T-cell (primary cell): ENCODE results near the gene NAPG. TPM values are rescaled to one million over a fixed set of nuclear protein-coding genes. Genes with fewer than 3 reads are reported as not detected.
"Not testable (repeated sequence)": the region's sequence is repeated elsewhere in the genome, so short reads cannot be mapped to it uniquely, and the experiment has no call there.

Experiments used
- ATAC-seq, 4 experiments: fragments of 200-7000 bp in 3 of 4; fragments of 150-1000 bp in 1 of 4; cut with Tn5 transposase; replicated peaks in 1 of 4; 1 replicate in 3 of 4; 2 replicates in 1 of 4; pipeline ENCODE4 v1.10.0; 2021; ENCODE audit warnings: moderate library complexity in 3 of 4, mild to moderate bottlenecking in 2 of 4, moderate number of reproducible peaks in 1 of 4
- CTCF ChIA-PET, 2 donors: fragments of 300-600 bp; sonication (Branson Sonifier 250); formaldehyde crosslinking; loops; one replicate each; lab custom pipeline; 2022; ENCODE audit warnings: antibody characterized with exemption in 2 of 2; lab: Charles Lee
- POLR2A ChIA-PET, 2 donors: fragments of 300-600 bp; sonication (Branson Sonifier 250); formaldehyde crosslinking; loops; one replicate each; lab custom pipeline; 2022; ENCODE audit warnings: antibody characterized with exemption in 2 of 2; lab: Charles Lee
- DNase-seq, 35 experiments: peaks; one replicate each; pipeline versions ENCODE4 v3.0.0 to v3.0.0-alpha.2; 2013 to 2023
- H3K27ac ChIP-seq: one replicate; pipeline ENCODE4 v1.5.1; 2013; ENCODE audit warnings: low read length
- H3K27me3 ChIP-seq, 2 experiments: replicated peaks in 1 of 2; 1 replicate in 1 of 2; 2 replicates in 1 of 2; pipeline versions ENCODE4 v1.6.1 to v1.7.0; 2013; ENCODE audit warnings: low read length in 1 of 2, mixed read lengths in 1 of 2; ENCODE audit not compliant: control insufficient read depth in 2 of 2, insufficient read depth in 2 of 2; ENCODE audit errors: extremely low read depth in 1 of 2
- H3K36me3 ChIP-seq, 2 donors: 1 replicate in 1 of 2; 2 replicates in 1 of 2; pipeline versions ENCODE4 v1.6.1 to v1.7.0; 2013; ENCODE audit warnings: low read length in 1 of 2; ENCODE audit not compliant: control insufficient read depth in 2 of 2, insufficient read depth in 1 of 2; ENCODE audit errors: extremely low read depth in 1 of 2
- H3K4me1 ChIP-seq, 2 experiments: 1 replicate in 1 of 2; 2 replicates in 1 of 2; pipeline versions ENCODE4 v1.6.1 to v1.7.0; 2013; ENCODE audit warnings: low read length in 2 of 2, mixed read lengths in 1 of 2; ENCODE audit not compliant: insufficient read depth in 2 of 2, control insufficient read depth in 1 of 2; ENCODE audit errors: extremely low read depth in 1 of 2
- H3K4me3 ChIP-seq, 2 donors: 1 replicate in 1 of 2; 2 replicates in 1 of 2; pipeline versions ENCODE4 v1.5.1 to v1.7.0; 2013; ENCODE audit warnings: mild to moderate bottlenecking in 2 of 2, low read length in 1 of 2, moderate library complexity in 1 of 2; ENCODE audit not compliant: control insufficient read depth in 1 of 2; ENCODE audit errors: extremely low read depth in 1 of 2
- H3K9me3 ChIP-seq: 2 replicates; pipeline ENCODE4 v1.7.0; 2013
- H3K27ac Mint-ChIP-seq, 2 donors: one replicate each; pipeline ENCODE4 v1.8.0; 2020 to 2021; ENCODE audit warnings: mild to moderate bottlenecking in 2 of 2, mixed read lengths in 2 of 2
- H3K27me3 Mint-ChIP-seq, 2 donors: one replicate each; pipeline ENCODE4 v1.8.0; 2021 to 2022; ENCODE audit warnings: mixed read lengths in 2 of 2
- H3K36me3 Mint-ChIP-seq: one replicate; pipeline ENCODE4 v1.8.0; 2021; ENCODE audit warnings: mixed read lengths
- H3K4me1 Mint-ChIP-seq, 3 donors: one replicate each; pipeline ENCODE4 v1.8.0; 2020 to 2022; ENCODE audit warnings: mixed read lengths in 3 of 3, mild to moderate bottlenecking in 1 of 3
- H3K4me3 Mint-ChIP-seq, 3 donors: one replicate each; pipeline ENCODE4 v1.8.0; 2020 to 2022; ENCODE audit warnings: mild to moderate bottlenecking in 3 of 3, mixed read lengths in 3 of 3, moderate library complexity in 3 of 3
- H3K9me3 Mint-ChIP-seq, 3 donors: one replicate each; pipeline ENCODE4 v1.8.0; 2020 to 2022; ENCODE audit warnings: mixed read lengths in 3 of 3
- WGBS: methylation state at CpG from one replicate; pipeline ENCODE4 v1.1.5; 2013; ENCODE audit warnings: missing lambda C conversion rate; ENCODE audit not compliant: insufficient coverage; 5-methylcytosine and 5-hydroxymethylcytosine counted together
- total RNA-seq, 35 experiments: library from RNA in 6 of 35; stranded (reverse) in 6 of 35; fragments of 120-200 nt in 1 of 35; gene quantifications; one replicate each; pipeline versions ENCODE4 v1.2.1 to v1.2.4 and lab custom pipeline; 2013 to 2026

The NAPG gene
- total RNA-seq, 5 donors from 2014 or later (not counting 1 experiment from before 2014, with no cell fraction given): 22.6 to 33.4 (median 28.0) TPM

GRCh38 chr18:10565835-10566234 is 40.0 kb downstream of the NAPG start:
- no peak for DNase-seq
- H3K4me3 ChIP-seq: no peak overlapping the region
- Mint-ChIP-seq H3K27me3 (no peaks in the 10 kb centered on the region), H3K9me3 (peaks cover 0 to 6% (median 0%) of the 10 kb centered on the region in 3 donors), H3K4me1 (peaks cover 0 to 1% (median 0%) of the 10 kb centered on the region in 3 donors), H3K4me3 (no peak overlapping the region), H3K27ac (no peak overlapping the region), H3K36me3 (peaks cover 4% of the 10 kb centered on the region)
- H3K27ac ChIP-seq: no peak overlapping the region
- no peak for ATAC-seq
- WGBS: no CpG with 5 or more reads among the region's 5 CpGs
- no peaks in the 10 kb centered on the region for H3K36me3 ChIP-seq
- CTCF ChIA-PET: no interaction called here
- no peaks in the 10 kb centered on the region for H3K4me1 ChIP-seq
- H3K27me3 ChIP-seq: no peaks in the 10 kb centered on the region
- H3K9me3 ChIP-seq: no peaks in the 10 kb centered on the region
- POLR2A ChIA-PET: no interaction called here

DNA sequence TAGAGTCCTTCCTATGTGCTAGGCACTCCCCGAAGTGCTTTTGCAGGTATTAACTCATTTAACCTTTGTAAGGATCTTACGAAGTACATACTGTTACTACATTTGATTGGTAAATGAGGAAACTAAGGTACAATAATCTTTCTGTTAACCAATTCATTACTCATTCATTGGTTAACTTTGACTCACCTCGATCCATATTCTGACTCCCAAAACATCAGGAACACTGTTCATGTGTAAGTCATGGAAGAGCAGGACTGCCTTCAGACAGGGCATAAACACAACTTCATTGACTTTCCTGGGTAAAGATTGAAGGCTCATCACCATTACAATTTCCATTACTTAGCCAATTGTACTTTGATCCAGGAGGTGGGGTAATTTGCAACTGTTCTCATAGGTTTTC is 40.6 kb downstream of the NAPG start:
- CTCF ChIA-PET: no interaction called here
- peaks cover 0 to 6% (median 0%) of the 10 kb centered on the region in 3 donors for H3K9me3 Mint-ChIP-seq

DNA sequence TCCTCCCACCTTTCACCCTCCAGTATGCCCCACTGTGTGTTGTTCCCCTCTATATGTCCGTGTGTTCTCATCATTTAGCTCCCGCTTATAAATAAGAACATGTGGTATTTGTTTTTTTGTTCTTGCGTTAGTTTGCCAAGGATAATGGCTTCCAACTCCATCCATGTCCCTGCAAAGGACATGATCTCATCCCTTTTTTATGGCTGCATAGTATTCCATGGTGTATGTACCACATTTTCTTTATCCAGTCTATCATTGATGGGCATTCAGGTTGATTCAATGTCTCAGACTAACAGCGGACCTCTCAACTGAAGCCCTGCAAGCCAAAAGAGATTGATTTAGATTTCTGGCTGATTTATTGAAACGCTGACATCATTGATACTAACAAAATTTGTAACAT is 44.1 kb downstream of the NAPG start:
- H3K9me3 Mint-ChIP-seq, H3K4me3 Mint-ChIP-seq, POLR2A ChIA-PET, H3K36me3 ChIP-seq, H3K27me3 ChIP-seq, H3K9me3 ChIP-seq, H3K27me3 Mint-ChIP-seq, H3K4me1 ChIP-seq, ATAC-seq, H3K4me3 ChIP-seq, H3K36me3 Mint-ChIP-seq, H3K27ac Mint-ChIP-seq, DNase-seq, H3K4me1 Mint-ChIP-seq, CTCF ChIA-PET, H3K27ac ChIP-seq: not testable (repeated sequence)
- WGBS: no CpG with 5 or more reads among the region's 5 CpGs

More for the DNA sequence above, 40.6 kb downstream of the NAPG start:
- H3K4me1 Mint-ChIP-seq: no peaks in the 10 kb centered on the region
- Histone ChIP-seq H3K9me3 (no peaks in the 10 kb centered on the region), H3K27me3 (no peaks in the 10 kb centered on the region), H3K4me3 (no peak overlapping the region), H3K36me3 (no peaks in the 10 kb centered on the region), H3K4me1 (no peaks in the 10 kb centered on the region), H3K27ac (no peak overlapping the region)
- peaks cover 4% of the 10 kb centered on the region for H3K36me3 Mint-ChIP-seq
- DNase-seq: no peak
- no peak for ATAC-seq
- WGBS: no CpG with 5 or more reads among the region's 3 CpGs
- POLR2A ChIA-PET: no interaction called here
- H3K27ac Mint-ChIP-seq: no peak overlapping the region
- no peaks in the 10 kb centered on the region for H3K27me3 Mint-ChIP-seq
- no peak overlapping the region for H3K4me3 Mint-ChIP-seq

DNA sequence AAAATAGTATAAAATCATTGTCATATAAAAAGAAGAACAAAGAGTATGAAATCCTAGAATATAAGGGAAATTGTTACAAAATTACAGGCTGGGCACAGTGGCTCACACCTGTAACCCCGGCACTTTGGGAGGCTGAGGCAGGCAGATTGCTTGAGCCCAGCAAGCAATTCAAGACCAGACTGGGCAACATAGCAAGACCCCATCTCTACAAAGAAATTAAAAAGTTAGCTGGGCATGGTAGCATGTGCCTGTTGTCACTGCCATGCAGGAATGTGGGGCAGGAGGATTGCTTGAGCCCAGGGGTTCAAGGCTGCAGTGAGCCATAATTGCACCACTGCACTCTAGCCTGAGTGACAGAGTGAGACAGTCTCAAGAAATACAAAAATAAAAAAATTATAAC is 44.8 kb downstream of the NAPG start:
- H3K4me3 Mint-ChIP-seq: no peak overlapping the region
- no peaks in the 10 kb centered on the region for H3K9me3 ChIP-seq
- no peak overlapping the region for H3K27ac Mint-ChIP-seq
- ATAC-seq: no peak
- DNase-seq: no peak
- no peaks in the 10 kb centered on the region for H3K4me1 ChIP-seq
- H3K4me1 Mint-ChIP-seq: no peaks in the 10 kb centered on the region
- H3K36me3 ChIP-seq: no peaks in the 10 kb centered on the region
- WGBS: no CpG with 5 or more reads among the region's 1 CpG
- H3K27me3 ChIP-seq: peaks cover 0 to 4% of the 10 kb centered on the region in 2 experiments
- H3K27ac ChIP-seq: no peak overlapping the region
- POLR2A ChIA-PET: no interaction called here
- H3K9me3 Mint-ChIP-seq: peaks cover 0 to 6% (median 0%) of the 10 kb centered on the region in 3 donors
- no peaks in the 10 kb centered on the region for H3K27me3 Mint-ChIP-seq
- H3K36me3 Mint-ChIP-seq: peaks cover 4% of the 10 kb centered on the region
- no peak overlapping the region for H3K4me3 ChIP-seq
- CTCF ChIA-PET: interaction anchor here in 1 of 2 donors (0.5 kb wide), 1 partner anchor 11 kb away, joined by 3 read pairs; no protein-coding TSS in a partner anchor

DNA sequence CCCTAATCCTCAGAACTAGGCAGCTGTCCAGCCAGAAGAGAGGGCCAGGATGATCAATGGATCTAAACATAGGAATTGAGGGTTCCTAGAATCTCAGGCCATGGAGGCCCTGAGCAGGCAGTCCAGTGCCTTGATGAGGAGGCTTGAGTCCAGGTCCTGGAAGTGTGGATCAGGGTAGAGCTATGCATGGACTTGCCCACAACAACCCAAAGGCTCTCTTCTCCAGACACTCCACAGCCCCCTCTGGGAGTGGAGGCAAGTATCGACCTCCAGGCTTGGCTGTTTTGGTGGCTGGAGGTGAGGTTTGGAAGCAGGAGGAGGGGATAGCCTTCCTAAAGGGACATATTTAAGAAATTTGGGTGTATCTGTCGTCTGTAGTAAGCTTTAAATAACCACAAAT is 45.7 kb downstream of the NAPG start:
- peaks cover 0 to 4% of the 10 kb centered on the region in 2 experiments for H3K27me3 ChIP-seq
- H3K4me1 Mint-ChIP-seq: no peaks in the 10 kb centered on the region
- POLR2A ChIA-PET: no interaction called here
- H3K27ac Mint-ChIP-seq: no peak overlapping the region
- no peak for DNase-seq
- H3K9me3 Mint-ChIP-seq: peaks cover 0 to 6% (median 0%) of the 10 kb centered on the region in 3 donors
- no peak for ATAC-seq
- peaks cover 4% of the 10 kb centered on the region for H3K36me3 Mint-ChIP-seq
- H3K4me3 ChIP-seq: no peak overlapping the region
- no peak overlapping the region for H3K4me3 Mint-ChIP-seq
- H3K27ac ChIP-seq: no peak overlapping the region
- no peaks in the 10 kb centered on the region for H3K9me3 ChIP-seq
- no peaks in the 10 kb centered on the region for H3K36me3 ChIP-seq
- CTCF ChIA-PET: no interaction called here
- H3K4me1 ChIP-seq: no peaks in the 10 kb centered on the region
- WGBS: 17% methylated on average over 1 of the region's 2 CpGs
- no peaks in the 10 kb centered on the region for H3K27me3 Mint-ChIP-seq

GRCh38 chr18:10573261-10573660 is 47.4 kb downstream of the NAPG start:
- H3K27ac Mint-ChIP-seq, H3K36me3 ChIP-seq, POLR2A ChIA-PET, H3K9me3 ChIP-seq, ATAC-seq, DNase-seq, H3K27ac ChIP-seq, H3K4me3 Mint-ChIP-seq, H3K27me3 ChIP-seq, H3K9me3 Mint-ChIP-seq, H3K27me3 Mint-ChIP-seq, H3K4me1 ChIP-seq, H3K4me1 Mint-ChIP-seq, H3K36me3 Mint-ChIP-seq, H3K4me3 ChIP-seq, CTCF ChIA-PET: not testable (repeated sequence)
- whole genome bisulfite sequencing: no CpG with 5 or more reads among the region's 2 CpGs

- H3K9me3 Mint-ChIP-seq, H3K27ac ChIP-seq, H3K27me3 ChIP-seq, H3K9me3 ChIP-seq, H3K27me3 Mint-ChIP-seq, H3K36me3 Mint-ChIP-seq, CTCF ChIA-PET, ATAC-seq, H3K36me3 ChIP-seq, POLR2A ChIA-PET, H3K4me3 ChIP-seq, H3K27ac Mint-ChIP-seq, H3K4me3 Mint-ChIP-seq, H3K4me1 ChIP-seq, DNase-seq: not testable (repeated sequence)
- no CpG with 5 or more reads among the region's 2 CpGs for WGBS
- H3K4me1 Mint-ChIP-seq: peaks cover 5 to 15% (median 10%) of the 10 kb centered on the region in 3 donors
These were observed 48.6 kb downstream of the NAPG start for GRCh38 chr18:10574412-10574811.
